ENCODE data around the gene AUH. TPM values are rescaled to one million over a fixed set of nuclear protein-coding genes. Genes with fewer than 3 reads are reported as not detected.
A peak's percentile ranks its signal among the peaks of the same experiment; 100 is the strongest.

Gene AUH
- total RNA-seq, 2 donors from 2014 or later: 30.4 to 36.0 TPM

- DNase-seq (no peak), ATAC-seq (no peak)
- intact Hi-C loops (cut with DNase I, micrococcal nuclease): no loop called here
These were observed 190.8 kb downstream of the AUH start for GRCh38 chr9:91170951-91171350.

- no peak for DNase-seq
- no peak for ATAC-seq
- intact Hi-C loops (cut with DNase I, micrococcal nuclease): no loop called here
These were observed 194.8 kb downstream of the AUH start for GRCh38 chr9:91166796-91167366.

- DNase-seq (peak; percentile 89 to 94), ATAC-seq (peak; percentile 87)
- intact Hi-C loops (cut with DNase I, micrococcal nuclease): no loop called here
These were observed 196.8 kb downstream of the AUH start for GRCh38 chr9:91164724-91165520.

Other genes with a start within 250 kb of the AUH start
- 10 to 100 TPM; 13.7 to 23.5 TPM for gene NFIL3, start 61.9 kb upstream of the AUH start, total RNA-seq